Measurements from ENCODE around the gene HDLBP.

Gene HDLBP

DNA sequence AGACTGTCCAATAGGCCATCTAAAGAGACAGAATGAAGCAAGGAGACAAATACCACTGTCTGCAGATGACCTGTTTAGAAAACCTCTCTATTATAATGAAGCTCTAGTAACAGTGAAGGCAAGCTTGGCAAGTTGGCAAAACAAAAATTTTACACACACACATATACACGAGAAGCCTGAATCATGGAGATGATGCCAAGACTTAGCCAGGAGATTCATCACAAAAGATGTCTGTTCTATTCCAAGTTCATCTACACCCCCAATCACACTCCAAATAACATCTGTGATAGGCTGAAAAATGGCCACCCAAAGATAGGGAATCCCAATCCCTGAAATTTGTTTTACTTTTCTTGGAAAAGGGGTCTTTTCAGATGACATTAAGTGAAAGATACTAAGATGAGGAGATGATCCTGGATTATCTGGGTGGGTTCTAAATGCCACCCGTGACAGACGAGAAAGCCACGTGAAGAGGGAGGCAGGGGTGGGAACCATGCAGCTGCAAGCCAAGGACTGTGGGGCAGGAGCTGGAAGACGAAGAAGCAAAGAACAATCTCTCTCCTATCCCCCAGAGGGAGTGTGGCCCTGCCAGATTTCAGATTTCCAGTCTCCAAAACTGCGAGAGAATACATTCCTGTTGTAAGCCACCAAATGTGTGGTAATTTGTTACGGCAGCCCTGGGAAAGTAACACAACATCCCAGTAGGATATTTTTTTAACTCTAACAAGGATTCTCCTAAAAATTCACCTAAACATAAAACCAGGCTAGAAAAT, 20.0 kb downstream of the HDLBP start:
- TF ChIP-seq, protein P1, sequence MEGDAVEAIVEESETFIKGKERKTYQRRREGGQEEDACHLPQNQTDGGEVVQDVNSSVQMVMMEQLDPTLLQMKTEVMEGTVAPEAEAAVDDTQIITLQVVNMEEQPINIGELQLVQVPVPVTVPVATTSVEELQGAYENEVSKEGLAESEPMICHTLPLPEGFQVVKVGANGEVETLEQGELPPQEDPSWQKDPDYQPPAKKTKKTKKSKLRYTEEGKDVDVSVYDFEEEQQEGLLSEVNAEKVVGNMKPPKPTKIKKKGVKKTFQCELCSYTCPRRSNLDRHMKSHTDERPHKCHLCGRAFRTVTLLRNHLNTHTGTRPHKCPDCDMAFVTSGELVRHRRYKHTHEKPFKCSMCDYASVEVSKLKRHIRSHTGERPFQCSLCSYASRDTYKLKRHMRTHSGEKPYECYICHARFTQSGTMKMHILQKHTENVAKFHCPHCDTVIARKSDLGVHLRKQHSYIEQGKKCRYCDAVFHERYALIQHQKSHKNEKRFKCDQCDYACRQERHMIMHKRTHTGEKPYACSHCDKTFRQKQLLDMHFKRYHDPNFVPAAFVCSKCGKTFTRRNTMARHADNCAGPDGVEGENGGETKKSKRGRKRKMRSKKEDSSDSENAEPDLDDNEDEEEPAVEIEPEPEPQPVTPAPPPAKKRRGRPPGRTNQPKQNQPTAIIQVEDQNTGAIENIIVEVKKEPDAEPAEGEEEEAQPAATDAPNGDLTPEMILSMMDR (IDR thresholded peaks at IDR 0.05), result no peak

- TF ChIP-seq, protein P1 (IDR thresholded peaks at IDR 0.05), result no peak
Observed at GRCh38 chr2:241291977-241292376, 23.5 kb downstream of the HDLBP start.

DNA sequence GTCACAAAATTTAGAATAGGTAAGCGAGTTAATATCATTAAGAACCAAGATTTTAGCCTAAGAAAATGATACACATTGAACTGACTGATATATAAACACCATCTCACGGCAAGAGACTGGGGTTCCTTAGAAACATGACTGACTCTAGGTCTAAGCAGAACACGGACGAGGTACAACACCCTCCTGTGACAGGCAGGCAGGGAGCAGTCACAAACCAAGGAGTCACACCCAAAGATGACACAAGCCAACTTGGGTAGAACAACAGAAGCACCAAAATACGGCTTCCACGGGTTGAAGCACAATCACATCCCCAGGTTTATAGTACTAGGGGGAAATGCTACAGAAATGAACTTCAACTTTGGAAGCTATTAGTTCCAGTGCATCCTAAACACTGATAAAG, 24.3 kb downstream of the HDLBP start:
- TF ChIP-seq, protein P1 (IDR thresholded peaks at IDR 0.05), result no peak

- TF ChIP-seq, protein P1 (IDR thresholded peaks at IDR 0.05), result no peak
Observed at GRCh38 chr2:241289597-241289996, 25.9 kb downstream of the HDLBP start.

DNA sequence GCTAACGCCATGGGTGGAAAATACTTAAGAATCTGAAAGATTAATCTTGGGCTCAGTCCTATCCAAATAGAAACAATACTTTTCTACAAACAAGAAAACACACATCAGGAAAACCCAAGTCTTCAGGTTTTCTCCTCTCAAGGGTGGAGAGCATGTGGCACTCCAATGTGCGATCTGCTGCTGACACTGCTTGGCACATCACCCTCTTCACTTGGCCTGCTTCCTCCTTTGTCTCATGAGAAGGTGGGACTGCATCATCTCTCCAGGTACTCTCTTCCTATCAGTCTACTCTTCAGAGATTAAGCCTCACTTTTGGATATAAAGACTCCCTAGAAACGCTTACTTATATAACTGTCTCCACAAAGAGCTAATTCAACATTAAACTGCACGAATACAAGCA, 26.4 kb downstream of the HDLBP start:
- TF ChIP-seq, protein P1 (IDR thresholded peaks at IDR 0.05), result no peak

DNA sequence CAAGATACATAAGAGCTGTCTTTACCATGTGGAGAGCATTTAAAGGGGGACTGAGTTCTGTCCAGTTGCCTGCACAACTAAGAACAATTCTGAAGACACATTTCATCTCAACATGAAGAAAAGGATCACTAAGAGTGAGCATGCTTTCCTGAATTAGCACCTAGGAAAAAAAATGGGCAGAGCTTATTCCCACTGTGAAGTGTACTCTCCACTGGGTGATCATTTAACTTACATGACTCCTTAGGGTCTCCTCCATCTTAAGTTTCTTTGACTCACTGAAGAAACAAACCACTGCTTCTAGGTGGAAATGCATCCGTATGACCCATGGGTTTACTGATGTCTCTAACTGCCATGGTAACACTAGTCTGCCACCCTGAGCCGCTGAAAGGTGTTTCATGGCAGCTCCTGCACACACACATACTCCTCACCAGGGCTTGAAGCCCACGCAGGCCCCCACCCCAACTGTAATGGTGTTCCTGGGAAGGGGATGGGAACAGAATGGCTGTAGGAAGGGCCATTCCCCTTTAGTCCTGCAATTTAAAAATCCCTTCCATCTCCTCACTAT, 27.1 kb downstream of the HDLBP start:
- TF ChIP-seq, protein P1 (IDR thresholded peaks at IDR 0.05), result no peak

- TF ChIP-seq, protein P1 (IDR thresholded peaks at IDR 0.05), result no peak
Observed at GRCh38 chr2:241286348-241287090, 29.0 kb downstream of the HDLBP start.

Data from LNCAP (cell line).